SK-N-SH treated with all-trans-retinoic acid at 6 μM for 48 hours (cell line): ENCODE measurements around the gene CFAP58.

Experiments
- ARNTL ChIP-seq: fragments of 450-650 bp; formaldehyde crosslinking; IDR thresholded peaks from 2 replicates; pipeline ENCODE4 v1.5.0; 2020; ENCODE audit warnings: low read depth, mild to moderate bottlenecking, moderate library complexity, borderline replicate concordance
- CSDC2 ChIP-seq: fragments of 250-450 bp; sonication (Bioruptor Pico); IDR thresholded peaks from 2 replicates; pipeline ENCODE4 v1.5.0; 2020; ENCODE audit warnings: mild to moderate bottlenecking, moderate library complexity
- ESRRG ChIP-seq: fragments of 250-450 bp; sonication (Bioruptor Pico); IDR thresholded peaks from 2 replicates; pipeline ENCODE4 v1.6.1; 2021; ENCODE audit warnings: mild to moderate bottlenecking
- RARB ChIP-seq: fragments of 250-450 bp; sonication (Bioruptor Pico); IDR thresholded peaks from 2 replicates; pipeline ENCODE4 v1.8.0; 2021; ENCODE audit warnings: mild to moderate bottlenecking, moderate library complexity
- TOX ChIP-seq: fragments of 250-450 bp; sonication (Bioruptor Pico); IDR thresholded peaks from 2 replicates; pipeline ENCODE4 v1.8.0; 2021; ENCODE audit warnings: mild to moderate bottlenecking, moderate library complexity, borderline replicate concordance
- ZC3H10 ChIP-seq: fragments of 250-450 bp; sonication (Bioruptor Pico); IDR thresholded peaks from 2 replicates; pipeline ENCODE4 v1.5.1; 2021; ENCODE audit warnings: mild to moderate bottlenecking, moderate library complexity
- ZFP3 ChIP-seq: fragments of 250-450 bp; sonication (Bioruptor Pico); IDR thresholded peaks from 2 replicates; pipeline ENCODE4 v1.5.0; 2020; ENCODE audit warnings: mild to moderate bottlenecking, moderate library complexity
- ZFP30 ChIP-seq: fragments of 450-650 bp; formaldehyde crosslinking; IDR thresholded peaks from 2 replicates; pipeline ENCODE4 v1.5.0; 2022; ENCODE audit warnings: mild to moderate bottlenecking, moderate library complexity
- ZNF70 ChIP-seq: fragments of 450-650 bp; formaldehyde crosslinking; IDR thresholded peaks from 2 replicates; pipeline ENCODE4 v1.5.0; 2020; ENCODE audit warnings: mild to moderate bottlenecking, moderate library complexity
- ZNF8 ChIP-seq: fragments of 450-650 bp; formaldehyde crosslinking; IDR thresholded peaks from 2 replicates; pipeline ENCODE4 v1.5.0; 2020; ENCODE audit warnings: mild to moderate bottlenecking, moderate library complexity
- TF ChIP-seq, protein P1 (sequence below): fragments of 250-450 bp; sonication (Bioruptor Pico); IDR thresholded peaks from 2 replicates; pipeline ENCODE4 v1.5.1; 2021; ENCODE audit warnings: mild to moderate bottlenecking, moderate library complexity
- TF ChIP-seq, protein P2 (sequence below): fragments of 250-450 bp; sonication (Bioruptor Pico); IDR thresholded peaks from 2 replicates; pipeline ENCODE4 v1.8.0; 2020; ENCODE audit warnings: mild to moderate bottlenecking, moderate library complexity, borderline replicate concordance

DNA sequence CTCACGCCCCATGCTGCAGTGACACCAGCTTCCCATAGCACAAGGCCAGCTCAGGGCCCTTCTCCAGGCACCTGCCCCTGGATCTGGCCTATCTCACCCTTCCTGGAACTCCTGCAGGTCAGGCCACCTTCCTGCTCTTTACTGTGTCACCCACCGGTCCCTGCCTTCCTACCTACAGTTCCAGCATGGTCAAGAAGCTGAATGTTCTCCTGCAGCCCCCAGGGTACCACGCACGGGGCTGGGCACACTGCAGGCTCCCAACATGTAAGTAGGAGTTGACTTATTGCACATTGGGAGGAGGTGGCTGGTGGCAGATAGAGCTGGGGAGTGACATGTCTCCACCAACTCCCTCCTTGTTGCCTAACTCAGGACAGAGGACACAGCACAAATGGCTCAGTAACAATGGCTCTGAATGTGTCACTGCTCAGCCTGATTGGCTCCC, 29.9 kb upstream of the CFAP58 start:
- no peak for TF ChIP-seq ARNTL
- no peak for TF ChIP-seq RARB (CRISPR knock-in tag)
- no peak for TF ChIP-seq ZC3H10
- TF ChIP-seq ZFP30: no peak
- no peak for TF ChIP-seq ZNF8 (CRISPR knock-in tag)
- TF ChIP-seq TOX (CRISPR knock-in tag): no peak
- no peak for TF ChIP-seq ESRRG (CRISPR knock-in tag)
- TF ChIP-seq, protein P1, sequence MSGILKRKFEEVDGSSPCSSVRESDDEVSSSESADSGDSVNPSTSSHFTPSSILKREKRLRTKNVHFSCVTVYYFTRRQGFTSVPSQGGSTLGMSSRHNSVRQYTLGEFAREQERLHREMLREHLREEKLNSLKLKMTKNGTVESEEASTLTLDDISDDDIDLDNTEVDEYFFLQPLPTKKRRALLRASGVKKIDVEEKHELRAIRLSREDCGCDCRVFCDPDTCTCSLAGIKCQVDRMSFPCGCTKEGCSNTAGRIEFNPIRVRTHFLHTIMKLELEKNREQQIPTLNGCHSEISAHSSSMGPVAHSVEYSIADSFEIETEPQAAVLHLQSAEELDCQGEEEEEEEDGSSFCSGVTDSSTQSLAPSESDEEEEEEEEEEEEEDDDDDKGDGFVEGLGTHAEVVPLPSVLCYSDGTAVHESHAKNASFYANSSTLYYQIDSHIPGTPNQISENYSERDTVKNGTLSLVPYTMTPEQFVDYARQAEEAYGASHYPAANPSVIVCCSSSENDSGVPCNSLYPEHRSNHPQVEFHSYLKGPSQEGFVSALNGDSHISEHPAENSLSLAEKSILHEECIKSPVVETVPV (CRISPR knock-in tag): no peak
- TF ChIP-seq, protein P2, sequence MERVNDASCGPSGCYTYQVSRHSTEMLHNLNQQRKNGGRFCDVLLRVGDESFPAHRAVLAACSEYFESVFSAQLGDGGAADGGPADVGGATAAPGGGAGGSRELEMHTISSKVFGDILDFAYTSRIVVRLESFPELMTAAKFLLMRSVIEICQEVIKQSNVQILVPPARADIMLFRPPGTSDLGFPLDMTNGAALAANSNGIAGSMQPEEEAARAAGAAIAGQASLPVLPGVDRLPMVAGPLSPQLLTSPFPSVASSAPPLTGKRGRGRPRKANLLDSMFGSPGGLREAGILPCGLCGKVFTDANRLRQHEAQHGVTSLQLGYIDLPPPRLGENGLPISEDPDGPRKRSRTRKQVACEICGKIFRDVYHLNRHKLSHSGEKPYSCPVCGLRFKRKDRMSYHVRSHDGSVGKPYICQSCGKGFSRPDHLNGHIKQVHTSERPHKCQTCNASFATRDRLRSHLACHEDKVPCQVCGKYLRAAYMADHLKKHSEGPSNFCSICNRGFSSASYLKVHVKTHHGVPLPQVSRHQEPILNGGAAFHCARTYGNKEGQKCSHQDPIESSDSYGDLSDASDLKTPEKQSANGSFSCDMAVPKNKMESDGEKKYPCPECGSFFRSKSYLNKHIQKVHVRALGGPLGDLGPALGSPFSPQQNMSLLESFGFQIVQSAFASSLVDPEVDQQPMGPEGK: no peak
- no peak for TF ChIP-seq CSDC2
- TF ChIP-seq ZNF70 (CRISPR knock-in tag): no peak
- no peak for TF ChIP-seq ZFP3
